HEK293 (cell line): Measurements from ENCODE around the gene KLC1.

Experiments
- CTCF ChIA-PET: fragments of 350-600 bp; formaldehyde crosslinking; extraction: SDS; loops from one replicate; lab custom pipeline; 2021; ENCODE audit warnings: antibody characterized with exemption; lab: Yijun Ruan, JAX
- POLR2A ChIA-PET: fragments of 300-600 bp; formaldehyde crosslinking; extraction: SDS; loops from one replicate; lab custom pipeline; 2020; ENCODE audit warnings: antibody characterized with exemption, inconsistent platforms; lab: Yijun Ruan, JAX
- H3K27ac ChIP-seq: fragments of 200-500 bp; sonication (Bioruptor generic); 2 replicates; pipeline ENCODE4 v1.5.1; 2014; ENCODE audit warnings: low read depth, low read length, control low read depth, inconsistent platforms; ENCODE audit errors: extremely low read depth
- H3K36me3 ChIP-seq, 2 experiments: fragments of 200-500 bp in 1 of 2; sonication (Bioruptor generic) in 1 of 2; 1 replicate in 1 of 2; 2 replicates in 1 of 2; pipeline ENCODE4 v1.5.1; 2014 to 2017; ENCODE audit warnings: inconsistent platforms in 2 of 2, low read length in 2 of 2; ENCODE audit not compliant: control insufficient read depth in 2 of 2, insufficient read depth in 1 of 2
- H3K4me1 ChIP-seq: fragments of 200-500 bp; sonication (Bioruptor generic); 2 replicates; pipeline ENCODE4 v1.5.1; 2014; ENCODE audit warnings: mild to moderate bottlenecking, low read length, inconsistent platforms; ENCODE audit not compliant: control insufficient read depth, insufficient read depth
- H3K4me3 ChIP-seq: 2 replicates; pipeline ENCODE4 v1.5.1; 2011; ENCODE audit warnings: low read depth, mild to moderate bottlenecking, control low read depth, low read length, moderate library complexity
- H3K9me3 ChIP-seq: fragments of 200-500 bp; sonication (Bioruptor generic); 2 replicates; pipeline ENCODE4 v1.5.1; 2014; ENCODE audit warnings: low read depth, low read length, inconsistent platforms; ENCODE audit not compliant: control insufficient read depth, insufficient read depth
- GLIS2 ChIP-seq: fragments of 450-650 bp; formaldehyde crosslinking; IDR thresholded peaks from 2 replicates; pipeline ENCODE4 v1.5.1; 2016; ENCODE audit warnings: missing biosample characterization, missing genetic modification characterization
- HOXD13 ChIP-seq: sonication (generic); formaldehyde crosslinking; IDR thresholded peaks from 2 replicates; pipeline ENCODE4 v1.8.0; 2022; ENCODE audit warnings: missing genetic modification reagents, borderline replicate concordance
- PRDM4 ChIP-seq: fragments of 450-650 bp; formaldehyde crosslinking; IDR thresholded peaks from 2 replicates; pipeline ENCODE4 v1.5.1; 2017; ENCODE audit warnings: missing biosample characterization, missing genetic modification characterization
- SCRT1 ChIP-seq: fragments of 450-650 bp; formaldehyde crosslinking; IDR thresholded peaks from 2 replicates; pipeline ENCODE4 v1.5.1; 2016; ENCODE audit warnings: missing biosample characterization, missing genetic modification characterization, borderline replicate concordance
- SETDB1 ChIP-seq: IDR thresholded peaks from one replicate; pipeline ENCODE4 v1.6.1; 2017; ENCODE audit warnings: mild to moderate bottlenecking, low read length, moderate library complexity, mixed read lengths; ENCODE audit not compliant: insufficient read length
- ZBTB10 ChIP-seq: fragments of 450-650 bp; formaldehyde crosslinking; IDR thresholded peaks from 2 replicates; pipeline ENCODE4 v1.5.1; 2016; ENCODE audit warnings: missing biosample characterization, missing genetic modification characterization
- ZBTB11 ChIP-seq: fragments of 450-650 bp; formaldehyde crosslinking; conservative IDR thresholded peaks from 2 replicates; pipeline ENCODE4 v1.5.1; 2016; ENCODE audit warnings: low read depth, missing biosample characterization, missing genetic modification characterization
- ZNF132 ChIP-seq: fragments of 450-650 bp; formaldehyde crosslinking; IDR thresholded peaks from 2 replicates; pipeline ENCODE4 v1.5.1; 2017; ENCODE audit warnings: missing biosample characterization, missing genetic modification characterization, borderline replicate concordance
- ZNF155 ChIP-seq: fragments of 450-650 bp; formaldehyde crosslinking; IDR thresholded peaks from 2 replicates; pipeline ENCODE4 v1.5.1; 2016; ENCODE audit warnings: missing biosample characterization, missing genetic modification characterization
- ZNF214 ChIP-seq: fragments of 450-650 bp; formaldehyde crosslinking; IDR thresholded peaks from 2 replicates; pipeline ENCODE4 v1.5.1; 2017; ENCODE audit warnings: missing biosample characterization, mild to moderate bottlenecking, missing genetic modification characterization, borderline replicate concordance
- ZNF239 ChIP-seq: fragments of 450-650 bp; formaldehyde crosslinking; IDR thresholded peaks from 2 replicates; pipeline ENCODE4 v1.5.1; 2016; ENCODE audit warnings: missing biosample characterization, missing genetic modification characterization
- ZNF24 ChIP-seq: fragments of 450-650 bp; formaldehyde crosslinking; IDR thresholded peaks from 2 replicates; pipeline ENCODE4 v1.5.1; 2016; ENCODE audit warnings: missing biosample characterization, missing genetic modification characterization
- ZNF248 ChIP-seq: fragments of 450-650 bp; formaldehyde crosslinking; IDR thresholded peaks from 2 replicates; pipeline ENCODE4 v1.5.1; 2017; ENCODE audit warnings: missing biosample characterization, missing genetic modification characterization
- ZNF311 ChIP-seq: fragments of 450-650 bp; formaldehyde crosslinking; IDR thresholded peaks from 2 replicates; pipeline ENCODE4 v1.5.1; 2017; ENCODE audit warnings: missing biosample characterization, missing genetic modification characterization, borderline replicate concordance
- ZNF433 ChIP-seq: fragments of 450-650 bp; formaldehyde crosslinking; IDR thresholded peaks from 2 replicates; pipeline ENCODE4 v1.5.1; 2016; ENCODE audit warnings: missing biosample characterization, missing genetic modification characterization, low read depth

KLC1 gene

DNA sequence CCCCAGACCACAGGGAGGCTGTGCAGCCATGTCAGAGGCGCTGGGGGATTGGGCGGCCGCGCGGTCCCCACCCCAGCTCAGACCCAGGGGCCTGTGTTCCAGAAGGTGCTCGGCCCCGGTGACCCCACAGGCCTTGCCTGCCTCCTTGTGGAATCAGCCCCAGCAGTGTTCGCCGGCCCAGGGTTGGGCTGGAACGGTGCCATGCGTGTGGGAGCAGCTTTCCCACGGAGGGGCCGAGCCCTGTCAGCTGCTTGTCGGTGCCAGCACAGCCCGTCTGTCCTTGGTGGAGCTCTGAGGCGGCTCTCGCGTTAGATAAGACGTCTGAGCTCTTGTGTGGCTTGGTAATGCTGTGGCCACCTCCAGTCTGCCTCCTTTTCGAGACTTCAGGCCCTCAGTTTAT lies 95.1 kb downstream of the KLC1 start (continued):
- TF ChIP-seq ZBTB10 (tag by site-specific recombination) = no peak
- no peak for TF ChIP-seq ZNF155 (tag by site-specific recombination)
- no peak for TF ChIP-seq SCRT1
- TF ChIP-seq PRDM4 (tag by site-specific recombination) = no peak
- 0 out of 2 replicates have a peak, but pooled peaks have one; percentile 6 for TF ChIP-seq GLIS2 (tag by site-specific recombination)
- no peak for TF ChIP-seq ZNF239 (tag by site-specific recombination)
- no peak for TF ChIP-seq HOXD13 (CRISPR knock-in tag)
- TF ChIP-seq ZNF214 (tag by site-specific recombination) = no peak
- TF ChIP-seq ZNF433 (tag by site-specific recombination) = no peak
- TF ChIP-seq SETDB1 = no peak

GRCh38 chr14:103725001-103725682 lies 96.1 kb downstream of the KLC1 start:
- ChIA-PET POLR2A (no interaction called here), CTCF (interaction anchor here (0.6 kb wide), 1 partner anchor 92 kb away, joined by 3 read pairs; no protein-coding TSS in a partner anchor)
- H3K4me1 ChIP-seq = no peaks in the 10 kb centered on the region; the same call in 1 of the 2 replicates
- H3K36me3 ChIP-seq = peaks cover 0 to 36% of the 10 kb centered on the region in 2 experiments; a peak in 2 of 3 replicates
- no peak for TF ChIP-seq ZNF248 (tag by site-specific recombination)
- no peak for TF ChIP-seq ZNF24 (tag by site-specific recombination)
- no peak for TF ChIP-seq ZBTB11 (tag by site-specific recombination)
- no peak for TF ChIP-seq ZNF132 (tag by site-specific recombination)
- no peak for TF ChIP-seq ZNF239 (tag by site-specific recombination)
- TF ChIP-seq ZNF311 (tag by site-specific recombination) = no peak
- H3K27ac ChIP-seq = no peak overlapping the region
- no peak overlapping the region for H3K4me3 ChIP-seq
- no peaks in the 10 kb centered on the region for H3K9me3 ChIP-seq
